GM18519 (cell line): ENCODE measurements around the gene MED12.
A peak's percentile ranks its signal among the peaks of the same experiment; 100 is the strongest.

Experiments
- ATAC-seq: cut with Tn5 transposase; IDR thresholded peaks from one replicate; pipeline ENCODE4 v1.9.1; 2021; ENCODE audit warnings: mild to moderate bottlenecking, moderate library complexity; ENCODE audit not compliant: unreplicated experiment, low FRiP score

Gene MED12

GRCh38 chrX:71118032-71118984 is at the start of gene MED12:
MED12 (plus strand) TSS chrX:71118596; CDS start chrX:71118755, 159 bp downstream.
- ATAC-seq: peak; percentile 88

- ATAC-seq: no peak
Measured at GRCh38 chrX:71070531-71070930, 47.9 kb upstream of the MED12 start.

GRCh38 chrX:71081330-71082123 is 36.9 kb upstream of the MED12 start:
- ATAC-seq: no peak

- no peak for ATAC-seq
Measured at GRCh38 chrX:71082124-71082647, 36.2 kb upstream of the MED12 start.

GRCh38 chrX:71082822-71083221 is 35.6 kb upstream of the MED12 start:
- no peak for ATAC-seq

- no peak for ATAC-seq
Measured at GRCh38 chrX:71085900-71086299, 32.5 kb upstream of the MED12 start.

GRCh38 chrX:71091263-71091662 is 27.1 kb upstream of the MED12 start:
- no peak for ATAC-seq

GRCh38 chrX:71095033-71095432 is 23.4 kb upstream of the MED12 start:
- no peak for ATAC-seq

GRCh38 chrX:71095555-71095980 is 22.8 kb upstream of the MED12 start, which contains the start of gene FOXO4:
FOXO4 (plus strand) TSS chrX:71095851; CDS start chrX:71096529, 678 bp downstream.
- ATAC-seq: peak; percentile 78

- no peak for ATAC-seq
Measured at GRCh38 chrX:71095981-71096759, 22.2 kb upstream of the MED12 start.

GRCh38 chrX:71096760-71097032 is 21.7 kb upstream of the MED12 start:
- ATAC-seq: no peak

GRCh38 chrX:71098302-71098701 is 20.1 kb upstream of the MED12 start:
- no peak for ATAC-seq

- no peak for ATAC-seq
Measured at GRCh38 chrX:71098951-71099506, 19.4 kb upstream of the MED12 start.

- ATAC-seq: no peak
Measured at GRCh38 chrX:71099736-71100135, 18.7 kb upstream of the MED12 start.

GRCh38 chrX:71100581-71101505 is 17.6 kb upstream of the MED12 start:
- no peak for ATAC-seq

GRCh38 chrX:71102292-71102691 is 16.1 kb upstream of the MED12 start:
- no peak for ATAC-seq

GRCh38 chrX:71103110-71103983 is 15.0 kb upstream of the MED12 start:
- ATAC-seq: no peak

GRCh38 chrX:71105628-71106027 is 12.8 kb upstream of the MED12 start:
- ATAC-seq: no peak
